ENCODE data around the gene SAXO1.
"Not testable (repeated sequence)": the region's sequence is repeated elsewhere in the genome, so short reads cannot be mapped to it uniquely, and the experiment has no call there.

DNA sequence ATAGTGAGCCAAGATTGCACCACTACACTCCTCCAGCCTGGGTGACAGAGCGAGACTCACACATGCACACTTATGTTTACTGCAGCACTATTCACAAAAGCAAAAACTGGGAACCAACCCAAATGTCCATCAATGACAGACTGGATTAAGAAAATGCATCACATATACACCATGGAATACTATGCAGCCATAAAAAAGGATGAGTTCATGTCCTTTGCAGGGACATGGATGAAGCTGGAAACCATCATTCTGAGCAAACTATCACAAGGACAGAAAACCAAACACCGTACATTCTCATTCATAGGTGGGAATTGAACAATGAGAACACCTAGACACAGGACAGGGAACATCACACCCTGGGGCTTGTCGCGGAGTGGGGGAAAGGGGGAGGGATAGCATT, 41.8 kb downstream of the SAXO1 start:
- not testable (repeated sequence) for TF ChIP-seq POLR2AphosphoS5 (IDR thresholded peaks at IDR 0.05; ENCODE audit: low read depth, low read length); REST (IDR thresholded peaks at IDR 0.05; ENCODE audit: insufficient read depth in 1 of 2, low read depth in 2 of 2, low read length in 1 of 2); SIN3A (IDR thresholded peaks at IDR 0.05; ENCODE audit: borderline replicate concordance, insufficient read depth, low read depth, low read length)
- TF ChIP-seq, protein P1, sequence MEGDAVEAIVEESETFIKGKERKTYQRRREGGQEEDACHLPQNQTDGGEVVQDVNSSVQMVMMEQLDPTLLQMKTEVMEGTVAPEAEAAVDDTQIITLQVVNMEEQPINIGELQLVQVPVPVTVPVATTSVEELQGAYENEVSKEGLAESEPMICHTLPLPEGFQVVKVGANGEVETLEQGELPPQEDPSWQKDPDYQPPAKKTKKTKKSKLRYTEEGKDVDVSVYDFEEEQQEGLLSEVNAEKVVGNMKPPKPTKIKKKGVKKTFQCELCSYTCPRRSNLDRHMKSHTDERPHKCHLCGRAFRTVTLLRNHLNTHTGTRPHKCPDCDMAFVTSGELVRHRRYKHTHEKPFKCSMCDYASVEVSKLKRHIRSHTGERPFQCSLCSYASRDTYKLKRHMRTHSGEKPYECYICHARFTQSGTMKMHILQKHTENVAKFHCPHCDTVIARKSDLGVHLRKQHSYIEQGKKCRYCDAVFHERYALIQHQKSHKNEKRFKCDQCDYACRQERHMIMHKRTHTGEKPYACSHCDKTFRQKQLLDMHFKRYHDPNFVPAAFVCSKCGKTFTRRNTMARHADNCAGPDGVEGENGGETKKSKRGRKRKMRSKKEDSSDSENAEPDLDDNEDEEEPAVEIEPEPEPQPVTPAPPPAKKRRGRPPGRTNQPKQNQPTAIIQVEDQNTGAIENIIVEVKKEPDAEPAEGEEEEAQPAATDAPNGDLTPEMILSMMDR (IDR thresholded peaks at IDR 0.05), result not testable (repeated sequence)
